ENCODE data around the gene TOP1. TPM values are rescaled to one million over a fixed set of nuclear protein-coding genes. Genes with fewer than 3 reads are reported as not detected.
A peak's percentile ranks its signal among the peaks of the same experiment; 100 is the strongest.

TOP1 gene
- total and polyA plus RNA-seq, 9 of the 15 experiments (the other 6 are each of a cell fraction or from before 2014, with no cell fraction given) = 26.4 to 127 (median 39.6) TPM

DNA sequence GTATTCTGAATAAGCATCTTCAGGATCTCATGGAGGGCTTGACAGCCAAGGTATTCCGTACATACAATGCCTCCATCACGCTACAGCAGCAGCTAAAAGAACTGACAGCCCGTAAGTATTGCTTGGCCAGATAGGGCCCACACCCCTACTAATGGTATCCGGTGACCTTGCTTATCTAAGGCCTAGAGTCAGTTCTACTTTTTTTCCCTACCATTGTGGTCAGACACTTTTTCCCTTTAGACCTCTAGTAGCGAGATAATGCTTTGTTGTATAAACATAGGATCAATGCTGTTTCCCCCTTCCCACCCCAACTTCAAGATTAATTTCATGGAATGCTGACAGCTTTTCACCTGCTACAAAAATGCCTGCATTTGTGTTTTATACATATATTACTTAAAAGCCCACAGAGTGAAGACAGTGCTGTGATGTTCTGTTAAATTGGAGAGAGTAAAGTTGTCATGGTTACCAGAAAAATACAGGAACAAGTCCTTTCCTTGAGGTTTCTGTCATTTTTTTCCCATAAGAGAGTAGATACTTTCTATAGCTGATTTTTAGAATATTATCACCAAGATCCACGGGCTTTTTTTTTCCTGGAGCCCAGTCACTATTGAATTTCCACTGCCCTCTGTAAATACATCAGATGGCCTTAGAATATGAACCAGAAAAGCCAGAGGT is 87.8 kb downstream of the TOP1 start (continued):
- TF ChIP-seq THAP7 (CRISPR knock-in tag; IDR thresholded peaks at IDR 0.05) (no peak), EP400 (IDR thresholded peaks at IDR 0.05) (0 out of 2 replicates have a peak, but pooled peaks have one; percentile 15), TEAD4 (IDR thresholded peaks at IDR 0.05; ENCODE audit: low read length) (peak; percentile 93), TEAD4 (CRISPR knock-in tag; IDR thresholded peaks at IDR 0.05; ENCODE audit: borderline replicate concordance) (no peak), MAX (CRISPR knock-in tag; IDR thresholded peaks at IDR 0.05) (no peak), ZNF239 (CRISPR knock-in tag; IDR thresholded peaks at IDR 0.05) (no peak), ATF7 (IDR thresholded peaks at IDR 0.05) (peak; percentile 41; the same call in 1 of the 2 replicates), BCOR (IDR thresholded peaks at IDR 0.05) (peak; percentile 74), SMAD4 (CRISPR knock-in tag; conservative IDR thresholded peaks at IDR 0.05) (peak; percentile 80), NCOA1 (IDR thresholded peaks at IDR 0.05; ENCODE audit: low read depth) (peak; percentile 61; the same call in 1 of the 2 replicates), GTF2E2 (tag; IDR thresholded peaks at IDR 0.05) (no peak), LARP7 (IDR thresholded peaks at IDR 0.05) (0 out of 2 replicates have a peak, but pooled peaks have one; percentile 59), JUND (IDR thresholded peaks at IDR 0.05; ENCODE audit: borderline replicate concordance, low read depth, low read length) (peak; percentile 58; the same call in 1 of the 2 replicates), JUND (tag; IDR thresholded peaks at IDR 0.05; ENCODE audit: borderline replicate concordance, low read depth, low read length) (no peak; the same call in 2 of the 3 replicates), HDAC3 (IDR thresholded peaks at IDR 0.05; ENCODE audit: borderline replicate concordance, partially characterized antibody) (peak; percentile 76), TAF7 (tag; IDR thresholded peaks at IDR 0.05) (no peak), ZNF780A (CRISPR knock-in tag; IDR thresholded peaks at IDR 0.05) (no peak), SAFB (IDR thresholded peaks at IDR 0.05; ENCODE audit: borderline replicate concordance, low read depth, low read length) (no peak), GABPB2 (CRISPR knock-in tag; conservative IDR thresholded peaks at IDR 0.05) (no peak), ETV5 (CRISPR knock-in tag; IDR thresholded peaks at IDR 0.05; ENCODE audit: low read depth) (peak; percentile 76; the same call in 1 of the 2 replicates), MEF2D (tag; conservative IDR thresholded peaks at IDR 0.05; ENCODE audit: low read depth) (peak; percentile 65), HSF4 (CRISPR knock-in tag; IDR thresholded peaks at IDR 0.05; ENCODE audit: borderline replicate concordance) (no peak), ELF1 (tag; IDR thresholded peaks at IDR 0.05) (0 out of 2 replicates have a peak, but pooled peaks have one; percentile 23)
- TF ChIP-seq, protein P1, sequence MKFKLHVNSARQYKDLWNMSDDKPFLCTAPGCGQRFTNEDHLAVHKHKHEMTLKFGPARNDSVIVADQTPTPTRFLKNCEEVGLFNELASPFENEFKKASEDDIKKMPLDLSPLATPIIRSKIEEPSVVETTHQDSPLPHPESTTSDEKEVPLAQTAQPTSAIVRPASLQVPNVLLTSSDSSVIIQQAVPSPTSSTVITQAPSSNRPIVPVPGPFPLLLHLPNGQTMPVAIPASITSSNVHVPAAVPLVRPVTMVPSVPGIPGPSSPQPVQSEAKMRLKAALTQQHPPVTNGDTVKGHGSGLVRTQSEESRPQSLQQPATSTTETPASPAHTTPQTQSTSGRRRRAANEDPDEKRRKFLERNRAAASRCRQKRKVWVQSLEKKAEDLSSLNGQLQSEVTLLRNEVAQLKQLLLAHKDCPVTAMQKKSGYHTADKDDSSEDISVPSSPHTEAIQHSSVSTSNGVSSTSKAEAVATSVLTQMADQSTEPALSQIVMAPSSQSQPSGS (CRISPR knock-in tag; IDR thresholded peaks at IDR 0.05) = no peak
